Panc1 (cell line): Measurements from ENCODE around the gene ADORA1.

Experiments
- CTCF ChIP-seq: fragments of 450-650 bp; IDR thresholded peaks from 2 replicates; pipeline ENCODE4 v1.5.1; 2017; ENCODE audit warnings: mild to moderate bottlenecking
- POLR2AphosphoS5 ChIP-seq: IDR thresholded peaks from 2 replicates; pipeline ENCODE4 v1.6.1; 2012; ENCODE audit warnings: mild to moderate bottlenecking, low read depth, low read length, moderate library complexity
- REST ChIP-seq, 2 experiments: IDR thresholded peaks; 2 replicates each; pipeline ENCODE4 v1.6.1; 2011 to 2012; ENCODE audit warnings: low read depth in 2 of 2, control low read depth in 1 of 2, low read length in 1 of 2, mild to moderate bottlenecking in 1 of 2, moderate library complexity in 1 of 2; ENCODE audit not compliant: insufficient read depth in 1 of 2
- SIN3A ChIP-seq: IDR thresholded peaks from 2 replicates; pipeline ENCODE4 v1.6.1; 2012; ENCODE audit warnings: low read depth, mild to moderate bottlenecking, low read length, moderate library complexity, borderline replicate concordance; ENCODE audit not compliant: insufficient read depth

DNA sequence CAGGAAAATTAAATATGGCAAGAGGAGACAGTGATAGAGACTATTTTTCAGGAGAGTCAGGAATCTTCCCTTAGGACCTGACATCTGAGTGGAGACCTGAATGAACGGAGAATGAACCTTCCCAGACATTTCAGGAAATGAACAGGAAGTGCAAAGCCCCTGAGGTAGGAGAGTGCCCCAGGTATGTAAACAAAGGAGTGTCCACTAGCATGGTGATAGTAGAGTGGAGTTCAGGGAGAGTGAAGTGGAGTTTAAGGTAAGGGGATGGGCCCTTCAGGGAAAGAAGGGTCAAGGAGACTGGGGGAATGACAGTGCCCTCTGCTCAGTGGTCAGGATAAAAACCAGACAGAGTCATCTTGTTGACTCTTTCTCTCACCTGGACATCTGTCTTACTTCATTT is 28.8 kb downstream of the ADORA1 start:
- TF ChIP-seq CTCF (no peak), REST (IDR thresholded peaks at IDR 0.05; ENCODE audit: insufficient read depth in 1 of 2, low read depth in 2 of 2, low read length in 1 of 2) (no peak), SIN3A (no peak), POLR2AphosphoS5 (no peak)
